Mesothelial cell of epicardium (in vitro differentiated cells): ENCODE results near the gene BPIFB2. TPM values are rescaled to one million over a fixed set of nuclear protein-coding genes. Genes with fewer than 3 reads are reported as not detected.

ENCODE experiments used
- DNase-seq, 2 experiments: peaks; one replicate each; pipeline ENCODE4 v3.0.0; 2021; ENCODE audit warnings: low spot score in 2 of 2; ENCODE audit not compliant: unreplicated experiment in 2 of 2
- H3K27ac Mint-ChIP-seq: 2 replicates; pipeline ENCODE4 v1.8.0; 2021; ENCODE audit warnings: mixed read lengths
- H3K27me3 Mint-ChIP-seq: 2 replicates; pipeline ENCODE4 v1.8.0; 2021; ENCODE audit warnings: low read depth, mixed read lengths
- H3K36me3 Mint-ChIP-seq: 2 replicates; pipeline ENCODE4 v1.8.0; 2021; ENCODE audit warnings: mixed read lengths
- H3K4me1 Mint-ChIP-seq: 2 replicates; pipeline ENCODE4 v1.8.0; 2021; ENCODE audit warnings: mixed read lengths
- H3K4me3 Mint-ChIP-seq: 2 replicates; pipeline ENCODE4 v1.8.0; 2021; ENCODE audit warnings: mild to moderate bottlenecking, moderate library complexity, mixed read lengths
- H3K9me3 Mint-ChIP-seq: 2 replicates; pipeline ENCODE4 v1.8.0; 2021; ENCODE audit warnings: mixed read lengths
- total RNA-seq: library from RNA; stranded (reverse); gene quantifications from 3 replicates; pipeline ENCODE4 v1.2.1, GENCODE V29; 2021
- TF ChIP-seq, protein P1 (sequence below): fragments of 200-600 bp; sonication (generic); IDR thresholded peaks from one replicate; pipeline ENCODE4 v1.5.0; 2021; ENCODE audit warnings: antibody characterized with exemption; ENCODE audit not compliant: unreplicated experiment

The BPIFB2 gene
- total RNA-seq, 1 donor from 2014 or later, result not detected

GRCh38 chr20:32965581-32966373 lies 41.7 kb upstream of the BPIFB2 start:
- DNase-seq, result peak in 1 of 2 experiments; percentile 36
- Mint-ChIP-seq H3K27ac (no peak overlapping the region), H3K4me3 (no peak overlapping the region), H3K4me1 (peaks cover 3% of the 10 kb centered on the region), H3K27me3 (peaks cover 3% of the 10 kb centered on the region), H3K9me3 (no peaks in the 10 kb centered on the region), H3K36me3 (no peaks in the 10 kb centered on the region)
- TF ChIP-seq, protein P1, sequence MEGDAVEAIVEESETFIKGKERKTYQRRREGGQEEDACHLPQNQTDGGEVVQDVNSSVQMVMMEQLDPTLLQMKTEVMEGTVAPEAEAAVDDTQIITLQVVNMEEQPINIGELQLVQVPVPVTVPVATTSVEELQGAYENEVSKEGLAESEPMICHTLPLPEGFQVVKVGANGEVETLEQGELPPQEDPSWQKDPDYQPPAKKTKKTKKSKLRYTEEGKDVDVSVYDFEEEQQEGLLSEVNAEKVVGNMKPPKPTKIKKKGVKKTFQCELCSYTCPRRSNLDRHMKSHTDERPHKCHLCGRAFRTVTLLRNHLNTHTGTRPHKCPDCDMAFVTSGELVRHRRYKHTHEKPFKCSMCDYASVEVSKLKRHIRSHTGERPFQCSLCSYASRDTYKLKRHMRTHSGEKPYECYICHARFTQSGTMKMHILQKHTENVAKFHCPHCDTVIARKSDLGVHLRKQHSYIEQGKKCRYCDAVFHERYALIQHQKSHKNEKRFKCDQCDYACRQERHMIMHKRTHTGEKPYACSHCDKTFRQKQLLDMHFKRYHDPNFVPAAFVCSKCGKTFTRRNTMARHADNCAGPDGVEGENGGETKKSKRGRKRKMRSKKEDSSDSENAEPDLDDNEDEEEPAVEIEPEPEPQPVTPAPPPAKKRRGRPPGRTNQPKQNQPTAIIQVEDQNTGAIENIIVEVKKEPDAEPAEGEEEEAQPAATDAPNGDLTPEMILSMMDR, result no peak

DNA sequence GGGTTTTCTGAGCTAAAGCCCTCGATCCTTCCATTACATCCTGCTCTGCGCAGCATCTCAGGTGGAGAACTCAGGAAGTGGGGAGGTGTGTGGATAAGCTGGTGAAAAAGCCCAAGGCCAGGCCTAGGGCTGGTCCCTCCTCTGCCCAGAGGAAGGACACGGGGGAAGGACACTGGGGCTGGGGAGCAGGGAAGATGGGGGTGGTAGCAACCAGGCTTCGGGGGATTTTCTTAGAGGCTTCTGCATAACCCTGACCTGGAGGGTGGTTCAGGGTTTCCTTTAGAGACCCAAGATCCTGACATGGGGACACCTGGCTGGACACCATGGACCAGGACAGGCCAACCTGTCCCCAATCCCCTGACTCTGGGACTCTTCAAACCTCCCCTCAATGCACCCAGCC lies 41.1 kb upstream of the BPIFB2 start:
- H3K27me3 Mint-ChIP-seq, result peaks cover 3% of the 10 kb centered on the region
- no peaks in the 10 kb centered on the region for H3K9me3 Mint-ChIP-seq
- TF ChIP-seq, protein P1, result no peak
- H3K4me1 Mint-ChIP-seq, result peaks cover 3% of the 10 kb centered on the region
- H3K4me3 Mint-ChIP-seq, result no peak overlapping the region
- no peak for DNase-seq
- H3K36me3 Mint-ChIP-seq, result no peaks in the 10 kb centered on the region
- H3K27ac Mint-ChIP-seq, result no peak overlapping the region

- peaks cover 3% of the 10 kb centered on the region for H3K4me1 Mint-ChIP-seq
- TF ChIP-seq, protein P1, result no peak
- H3K36me3 Mint-ChIP-seq, result no peaks in the 10 kb centered on the region
- no peak overlapping the region for H3K4me3 Mint-ChIP-seq
- H3K27me3 Mint-ChIP-seq, result peaks cover 3% of the 10 kb centered on the region
- DNase-seq, result peak in 1 of 2 experiments; percentile 27
- no peak overlapping the region for H3K27ac Mint-ChIP-seq
- H3K9me3 Mint-ChIP-seq, result no peaks in the 10 kb centered on the region
Measured at GRCh38 chr20:32966881-32967781, 40.4 kb upstream of the BPIFB2 start.

- TF ChIP-seq, protein P1, result no peak
- no peaks in the 10 kb centered on the region for H3K9me3 Mint-ChIP-seq
- peaks cover 3% of the 10 kb centered on the region for H3K27me3 Mint-ChIP-seq
- H3K4me1 Mint-ChIP-seq, result peaks cover 3% of the 10 kb centered on the region
- no peak overlapping the region for H3K27ac Mint-ChIP-seq
- H3K36me3 Mint-ChIP-seq, result no peaks in the 10 kb centered on the region
- H3K4me3 Mint-ChIP-seq, result no peak overlapping the region
- peak in 1 of 2 experiments; percentile 13 for DNase-seq
Measured at GRCh38 chr20:32967961-32968457, 39.5 kb upstream of the BPIFB2 start.

- Mint-ChIP-seq H3K4me3 (no peak overlapping the region), H3K27me3 (peaks cover 3% of the 10 kb centered on the region)
- DNase-seq, result peak in 1 of 2 experiments; percentile 33
Measured at GRCh38 chr20:32968478-32969241, 38.8 kb upstream of the BPIFB2 start.

More at GRCh38 chr20:32968478-32969241, 38.8 kb upstream of the BPIFB2 start:
- TF ChIP-seq, protein P1, result no peak
- no peak overlapping the region for H3K27ac Mint-ChIP-seq
- H3K9me3 Mint-ChIP-seq, result no peaks in the 10 kb centered on the region
- H3K36me3 Mint-ChIP-seq, result no peaks in the 10 kb centered on the region
- H3K4me1 Mint-ChIP-seq, result peaks cover 3% of the 10 kb centered on the region
